MCF 10A (cell line): ENCODE results near the gene DVL1. TPM values are rescaled to one million over a fixed set of nuclear protein-coding genes. Genes with fewer than 3 reads are reported as not detected.
"Not testable (repeated sequence)": the region's sequence is repeated elsewhere in the genome, so short reads cannot be mapped to it uniquely, and the experiment has no call there.

Source experiments
- BruUV-seq: library from RNA; stranded (reverse); fragments of 400-500 nt; replicated peaks from 2 replicates; lab custom pipeline; 2021; lab: Mats Ljungman, UMichigan
- CTCF ChIA-PET: fragments of 300-600 bp; sonication (Branson Sonifier 250); formaldehyde crosslinking; extraction: SDS; loops from one replicate; lab custom pipeline; 2021; ENCODE audit warnings: antibody characterized with exemption, inconsistent platforms; lab: Yijun Ruan, JAX
- POLR2A ChIA-PET: fragments of 300-600, 350-650 bp; sonication (Branson Sonifier 250); formaldehyde crosslinking; extraction: SDS; loops from one replicate; lab custom pipeline; 2020; ENCODE audit warnings: antibody characterized with exemption, inconsistent platforms; lab: Yijun Ruan, JAX
- DNase-seq: peaks from one replicate; pipeline ENCODE4 v3.0.0-alpha.2; 2018; ENCODE audit not compliant: unreplicated experiment
- H3K27ac Mint-ChIP-seq: one replicate; pipeline ENCODE4 v1.8.0; 2022; ENCODE audit warnings: mild to moderate bottlenecking, low read depth, mixed read lengths; ENCODE audit not compliant: unreplicated experiment
- H3K27me3 Mint-ChIP-seq: one replicate; pipeline ENCODE4 v1.8.0; 2022; ENCODE audit warnings: mixed read lengths; ENCODE audit not compliant: insufficient read depth, unreplicated experiment
- H3K36me3 Mint-ChIP-seq: one replicate; pipeline ENCODE4 v1.8.0; 2022; ENCODE audit warnings: mild to moderate bottlenecking, moderate library complexity, mixed read lengths; ENCODE audit not compliant: insufficient read depth, unreplicated experiment
- H3K4me1 Mint-ChIP-seq: one replicate; pipeline ENCODE4 v1.8.0; 2022; ENCODE audit warnings: mixed read lengths; ENCODE audit not compliant: insufficient read depth, unreplicated experiment
- H3K4me3 Mint-ChIP-seq: one replicate; pipeline ENCODE4 v1.8.0; 2022; ENCODE audit warnings: mild to moderate bottlenecking, moderate library complexity, mixed read lengths; ENCODE audit not compliant: unreplicated experiment
- H3K9me3 Mint-ChIP-seq: one replicate; pipeline ENCODE4 v1.8.0; 2022; ENCODE audit warnings: mixed read lengths; ENCODE audit not compliant: unreplicated experiment
- intact Hi-C: fragments of 100-400 bp; cut with micrococcal nuclease; formaldehyde crosslinking; loops from 2 replicates; pipeline ENCODE4 v1.14.1; 2022
- total RNA-seq: library from RNA; stranded (reverse); gene quantifications from 2 replicates; pipeline ENCODE4 v1.2.3, GENCODE V29; 2022
- TF ChIP-seq, protein P1 (sequence below): fragments of 200-600 bp; IDR thresholded peaks from one replicate; pipeline ENCODE4 v1.8.0; 2022; ENCODE audit warnings: antibody characterized with exemption, mild to moderate bottlenecking; ENCODE audit not compliant: unreplicated experiment

The DVL1 gene
- total RNA-seq, 1 experiment from 2014 or later = 113 TPM

DNA sequence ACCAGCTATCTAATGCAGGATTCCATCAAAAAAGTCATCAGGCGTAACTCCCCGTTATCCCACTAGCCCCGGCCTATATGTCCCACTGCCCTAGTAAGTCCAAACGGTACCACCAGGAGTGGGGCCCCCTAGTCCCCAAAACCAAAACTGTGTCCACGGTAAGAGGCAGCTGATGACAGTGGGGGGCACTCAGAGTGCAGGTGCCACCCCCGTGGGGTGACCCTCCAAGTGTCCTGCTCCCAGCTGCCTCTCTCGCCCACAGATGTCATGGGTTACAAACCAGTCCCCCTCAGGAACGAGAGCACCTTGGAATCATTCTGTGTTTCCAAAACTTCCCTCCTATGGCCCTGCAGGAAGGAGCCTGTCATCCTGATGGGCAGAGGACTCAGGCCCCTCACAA lies 36.7 kb upstream of the DVL1 start:
- Mint-ChIP-seq H3K9me3 (no peaks in the 10 kb centered on the region), H3K4me1 (no peaks in the 10 kb centered on the region), H3K36me3 (peaks cover 61% of the 10 kb centered on the region), H3K27ac (no peak overlapping the region), H3K27me3 (no peaks in the 10 kb centered on the region), H3K4me3 (no peak overlapping the region)
- BruUV-seq = no TSS peak
- no peak for DNase-seq
- CTCF ChIA-PET = interaction anchor here (0.7 to 1.0 kb wide), 2 partner anchors 8 to 34 kb away, joined by 3 to 4 read pairs; no protein-coding TSS in a partner anchor
- TF ChIP-seq, protein P1, sequence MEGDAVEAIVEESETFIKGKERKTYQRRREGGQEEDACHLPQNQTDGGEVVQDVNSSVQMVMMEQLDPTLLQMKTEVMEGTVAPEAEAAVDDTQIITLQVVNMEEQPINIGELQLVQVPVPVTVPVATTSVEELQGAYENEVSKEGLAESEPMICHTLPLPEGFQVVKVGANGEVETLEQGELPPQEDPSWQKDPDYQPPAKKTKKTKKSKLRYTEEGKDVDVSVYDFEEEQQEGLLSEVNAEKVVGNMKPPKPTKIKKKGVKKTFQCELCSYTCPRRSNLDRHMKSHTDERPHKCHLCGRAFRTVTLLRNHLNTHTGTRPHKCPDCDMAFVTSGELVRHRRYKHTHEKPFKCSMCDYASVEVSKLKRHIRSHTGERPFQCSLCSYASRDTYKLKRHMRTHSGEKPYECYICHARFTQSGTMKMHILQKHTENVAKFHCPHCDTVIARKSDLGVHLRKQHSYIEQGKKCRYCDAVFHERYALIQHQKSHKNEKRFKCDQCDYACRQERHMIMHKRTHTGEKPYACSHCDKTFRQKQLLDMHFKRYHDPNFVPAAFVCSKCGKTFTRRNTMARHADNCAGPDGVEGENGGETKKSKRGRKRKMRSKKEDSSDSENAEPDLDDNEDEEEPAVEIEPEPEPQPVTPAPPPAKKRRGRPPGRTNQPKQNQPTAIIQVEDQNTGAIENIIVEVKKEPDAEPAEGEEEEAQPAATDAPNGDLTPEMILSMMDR = no peak
- POLR2A ChIA-PET = interaction anchor here (1.2 to 2.9 kb wide), 2 partner anchors 11 to 12 kb away, joined by 4 to 10 read pairs; partner anchors contain the start of gene AURKAIP1
- intact Hi-C loops = no loop called here

DNA sequence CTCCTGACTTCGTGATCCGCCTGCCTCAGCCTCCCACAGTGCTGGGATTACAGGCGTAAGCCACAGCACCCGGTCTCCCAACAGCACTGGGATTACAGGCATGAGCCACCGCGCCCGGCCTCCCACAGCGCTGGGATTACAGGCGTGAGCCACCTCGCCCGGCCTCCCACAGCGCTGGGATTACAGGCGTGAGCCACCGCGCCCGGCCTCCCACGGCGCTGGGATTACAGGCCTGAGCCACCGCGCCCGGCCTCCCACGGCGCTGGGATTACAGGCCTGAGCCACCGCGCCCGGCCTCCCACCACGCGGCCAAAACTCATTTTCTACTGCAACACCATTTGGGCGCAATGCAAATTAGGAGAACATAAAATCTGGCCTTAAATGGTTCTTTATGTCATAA lies 36.1 kb upstream of the DVL1 start:
- H3K27ac Mint-ChIP-seq, H3K4me1 Mint-ChIP-seq, BruUV-seq, H3K27me3 Mint-ChIP-seq, DNase-seq, H3K4me3 Mint-ChIP-seq, H3K9me3 Mint-ChIP-seq, intact Hi-C loops: not testable (repeated sequence)
- ChIA-PET CTCF (interaction anchor here (0.7 kb wide), 1 partner anchor 34 kb away, joined by 3 read pairs; no protein-coding TSS in a partner anchor), POLR2A (interaction anchor here (1.2 to 2.9 kb wide), 2 partner anchors 10 to 13 kb away, joined by 4 to 10 read pairs; partner anchors contain the start of gene AURKAIP1)
- peaks cover 55% of the 10 kb centered on the region for H3K36me3 Mint-ChIP-seq

DNA sequence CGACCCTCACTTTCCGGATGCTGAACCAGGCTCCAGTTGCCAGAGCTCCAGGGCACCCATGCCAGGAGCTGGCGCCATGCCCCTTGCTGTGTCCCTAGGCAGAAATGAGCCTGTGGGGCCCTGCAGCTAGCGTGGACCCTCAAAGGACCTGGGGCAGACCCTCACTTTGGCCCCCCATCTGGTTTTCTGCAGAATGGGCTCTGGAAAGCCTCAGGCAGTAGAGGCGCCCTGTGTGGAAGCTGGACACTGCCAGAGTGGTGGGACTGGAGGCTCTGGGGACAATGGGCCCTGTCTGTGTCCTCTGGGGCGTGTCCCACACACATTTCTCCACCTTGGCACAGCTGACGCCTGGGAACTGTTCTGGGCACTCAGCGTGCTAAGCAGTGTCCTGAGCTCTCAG lies 32.1 kb upstream of the DVL1 start:
- Mint-ChIP-seq H3K9me3 (no peaks in the 10 kb centered on the region), H3K27me3 (no peaks in the 10 kb centered on the region), H3K36me3 (peaks cover 15% of the 10 kb centered on the region), H3K27ac (no peak overlapping the region), H3K4me3 (no peak overlapping the region), H3K4me1 (peaks cover 9% of the 10 kb centered on the region)
- BruUV-seq = no TSS peak
- POLR2A ChIA-PET = no interaction called here
- intact Hi-C loops = no loop called here
- no peak for DNase-seq
- TF ChIP-seq, protein P1 = no peak
- CTCF ChIA-PET = no interaction called here

DNA sequence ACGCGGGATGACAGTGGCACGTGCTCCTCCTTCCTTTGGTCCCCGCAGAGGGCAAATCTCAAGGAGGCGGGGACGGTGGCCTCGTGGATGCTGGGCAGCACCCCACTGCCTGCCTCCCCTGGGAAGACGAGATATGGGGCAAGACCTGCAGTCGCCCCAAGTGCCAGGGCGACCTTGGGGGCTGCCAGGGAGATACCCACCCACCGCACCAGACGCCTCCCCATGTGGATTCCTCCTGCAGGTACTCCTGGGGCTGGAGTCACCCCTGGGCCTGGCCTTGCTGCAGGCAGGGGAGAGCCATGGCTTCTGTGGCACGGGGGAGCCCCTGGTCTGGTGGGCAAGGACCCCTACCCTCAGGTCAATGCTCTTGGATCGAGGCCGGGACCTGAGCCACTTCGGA lies 31.6 kb upstream of the DVL1 start:
- ChIA-PET CTCF (no interaction called here), POLR2A (no interaction called here)
- no peaks in the 10 kb centered on the region for H3K27me3 Mint-ChIP-seq
- intact Hi-C loops = no loop called here
- BruUV-seq = no TSS peak
- DNase-seq = no peak
- no peaks in the 10 kb centered on the region for H3K9me3 Mint-ChIP-seq
- TF ChIP-seq, protein P1 = no peak
- no peak overlapping the region for H3K27ac Mint-ChIP-seq
- peaks cover 9% of the 10 kb centered on the region for H3K4me1 Mint-ChIP-seq
- H3K36me3 Mint-ChIP-seq = peaks cover 10% of the 10 kb centered on the region
- H3K4me3 Mint-ChIP-seq = no peak overlapping the region
